Mesenchymal stem cell (in vitro differentiated cells and primary cell): ENCODE results near the gene ZSCAN26.
"Not testable (repeated sequence)": the region's sequence is repeated elsewhere in the genome, so short reads cannot be mapped to it uniquely, and the experiment has no call there.

Experiments
- DNase-seq: peaks from one replicate; pipeline ENCODE4 v3.0.0-alpha.2; 2013
- H2AFZ ChIP-seq: one replicate; pipeline ENCODE4 v1.6.1; 2013; ENCODE audit warnings: low read depth, mild to moderate bottlenecking, control low read depth, inconsistent platforms, low read length, moderate library complexity
- H2AK5ac ChIP-seq: 2 replicates; pipeline ENCODE4 v1.6.1; 2013; ENCODE audit warnings: low read length, moderate library complexity, mild to moderate bottlenecking, inconsistent platforms; ENCODE audit not compliant: severe bottlenecking
- H2BK120ac ChIP-seq: one replicate; pipeline ENCODE4 v1.6.1; 2013; ENCODE audit warnings: low read depth, mild to moderate bottlenecking, inconsistent platforms, low read length, moderate library complexity
- H2BK12ac ChIP-seq, 2 experiments: one replicate each; pipeline ENCODE4 v1.6.1; 2013; ENCODE audit warnings: inconsistent platforms in 2 of 2, low read length in 2 of 2, mild to moderate bottlenecking in 2 of 2, moderate library complexity in 2 of 2, control low read depth in 1 of 2
- H2BK15ac ChIP-seq: one replicate; pipeline ENCODE4 v1.6.1; 2013; ENCODE audit warnings: mild to moderate bottlenecking, low read depth, inconsistent platforms; ENCODE audit not compliant: poor library complexity, severe bottlenecking
- H2BK5ac ChIP-seq: 2 replicates; pipeline ENCODE4 v1.6.1; 2013; ENCODE audit warnings: low read depth, mild to moderate bottlenecking, low read length, control low read depth, inconsistent platforms; ENCODE audit not compliant: poor library complexity, severe bottlenecking
- H3K14ac ChIP-seq, 2 experiments: one replicate each; pipeline ENCODE4 v1.6.1; 2013; ENCODE audit warnings: inconsistent platforms in 2 of 2, low read length in 2 of 2, control low read depth in 1 of 2, mild to moderate bottlenecking in 1 of 2, moderate library complexity in 1 of 2
- H3K18ac ChIP-seq, 2 experiments: one replicate each; pipeline ENCODE4 v1.6.1; 2013; ENCODE audit warnings: inconsistent platforms in 2 of 2, low read length in 2 of 2, control low read depth in 1 of 2, low read depth in 1 of 2, mild to moderate bottlenecking in 1 of 2
- H3K23ac ChIP-seq, 2 experiments: one replicate each; pipeline ENCODE4 v1.6.1; 2013; ENCODE audit warnings: inconsistent platforms in 2 of 2, low read length in 2 of 2, mild to moderate bottlenecking in 2 of 2, moderate library complexity in 2 of 2, control low read depth in 1 of 2
- H3K27ac ChIP-seq: 2 replicates; pipeline ENCODE4 v1.5.1; 2013; ENCODE audit warnings: mild to moderate bottlenecking, moderate library complexity, low read length, control low read depth, inconsistent platforms; ENCODE audit not compliant: poor library complexity, severe bottlenecking
- H3K27me3 ChIP-seq, 2 experiments: 2 replicates each; pipeline versions ENCODE4 v1.6.1 to v1.7.0; 2013; ENCODE audit warnings: low read length in 2 of 2, mild to moderate bottlenecking in 2 of 2, moderate library complexity in 2 of 2, control low read depth in 1 of 2, inconsistent platforms in 1 of 2; ENCODE audit not compliant: control insufficient read depth in 1 of 2, insufficient read depth in 1 of 2
- H3K36me3 ChIP-seq, 2 experiments: 2 replicates each; pipeline versions ENCODE4 v1.6.1 to v1.7.0; 2013; ENCODE audit warnings: low read length in 2 of 2, control low read depth in 1 of 2, inconsistent platforms in 1 of 2, low read depth in 1 of 2, mild to moderate bottlenecking in 1 of 2; ENCODE audit not compliant: insufficient read depth in 2 of 2, control insufficient read depth in 1 of 2
- H3K4ac ChIP-seq, 2 experiments: one replicate each; pipeline ENCODE4 v1.6.1; 2013; ENCODE audit warnings: inconsistent platforms in 2 of 2, low read length in 2 of 2, mild to moderate bottlenecking in 2 of 2, moderate library complexity in 2 of 2, control low read depth in 1 of 2, low read depth in 1 of 2
- H3K4me1 ChIP-seq: 2 replicates; pipeline ENCODE4 v1.6.1; 2013; ENCODE audit warnings: low read depth, low read length, control low read depth; ENCODE audit not compliant: control insufficient read depth, insufficient read depth
- H3K4me2 ChIP-seq: 2 replicates; pipeline ENCODE4 v1.6.1; 2013; ENCODE audit warnings: low read length, mild to moderate bottlenecking, inconsistent platforms; ENCODE audit not compliant: poor library complexity, severe bottlenecking
- H3K4me3 ChIP-seq, 2 experiments: 2 replicates each; pipeline versions ENCODE4 v1.5.1 to v1.7.0; 2013; ENCODE audit warnings: low read length in 2 of 2, mild to moderate bottlenecking in 2 of 2, control low read depth in 1 of 2, low read depth in 1 of 2; ENCODE audit not compliant: insufficient read depth in 1 of 2
- H3K79me1 ChIP-seq: replicated peaks from 2 replicates; pipeline ENCODE4 v1.6.1; 2013; ENCODE audit warnings: mild to moderate bottlenecking, control low read depth, low read length, inconsistent platforms; ENCODE audit not compliant: poor library complexity, severe bottlenecking
- H3K9ac ChIP-seq: 2 replicates; pipeline ENCODE4 v1.7.0; 2013; ENCODE audit warnings: mild to moderate bottlenecking, low read length, moderate library complexity
- H3K9me3 ChIP-seq: 2 replicates; pipeline ENCODE4 v1.7.0; 2013; ENCODE audit warnings: mild to moderate bottlenecking, low read length; ENCODE audit not compliant: control insufficient read depth
- H4K8ac ChIP-seq: one replicate; pipeline ENCODE4 v1.6.1; 2013; ENCODE audit warnings: inconsistent platforms, mild to moderate bottlenecking, low read length, moderate library complexity
- H4K91ac ChIP-seq: one replicate; pipeline ENCODE4 v1.6.1; 2013; ENCODE audit warnings: mild to moderate bottlenecking, low read length, inconsistent platforms
- WGBS: methylation state at CpG from one replicate; pipeline ENCODE4 v1.1.7; 2013; ENCODE audit warnings: mixed read lengths; 5-methylcytosine and 5-hydroxymethylcytosine counted together

The ZSCAN26 gene

GRCh38 chr6:28317866-28318265, 50.9 kb downstream of the ZSCAN26 start:
- not testable (repeated sequence) for H3K79me1 ChIP-seq, H3K9me3 ChIP-seq, H2BK12ac ChIP-seq, H2BK15ac ChIP-seq, H3K27me3 ChIP-seq, H4K8ac ChIP-seq, H3K14ac ChIP-seq, H2BK5ac ChIP-seq, H3K23ac ChIP-seq, DNase-seq, H3K4me1 ChIP-seq, H3K27ac ChIP-seq, H3K4me3 ChIP-seq, H2AK5ac ChIP-seq, H3K4ac ChIP-seq, H4K91ac ChIP-seq, H3K18ac ChIP-seq, H3K4me2 ChIP-seq, H3K9ac ChIP-seq, H2AFZ ChIP-seq, H3K36me3 ChIP-seq, H2BK120ac ChIP-seq
- 86% methylated on average over 5 of the region's 8 CpGs for WGBS

GRCh38 chr6:28322661-28323060, 55.7 kb downstream of the ZSCAN26 start:
- H2BK5ac ChIP-seq: no peak overlapping the region
- no peaks in the 10 kb centered on the region for H3K4me1 ChIP-seq
- no peak overlapping the region for H3K9ac ChIP-seq
- H3K79me1 ChIP-seq: no peaks in the 10 kb centered on the region
- no peak overlapping the region for H2AK5ac ChIP-seq
- no peak overlapping the region for H3K14ac ChIP-seq
- H2BK12ac ChIP-seq: no peak overlapping the region
- no peak overlapping the region for H2AFZ ChIP-seq
- no peaks in the 10 kb centered on the region for H3K27me3 ChIP-seq
- no peak overlapping the region for H3K4me2 ChIP-seq
- no peak overlapping the region for H4K8ac ChIP-seq
- no peak overlapping the region for H3K23ac ChIP-seq
- 94% methylated on average over 3 of the region's 3 CpGs for WGBS
- peaks cover 6 to 15% of the 10 kb centered on the region in 2 experiments for H3K36me3 ChIP-seq
- no peak overlapping the region for H3K4me3 ChIP-seq
- no peak overlapping the region for H3K4ac ChIP-seq
- peaks cover 40% of the 10 kb centered on the region for H3K9me3 ChIP-seq
- no peak overlapping the region for H2BK15ac ChIP-seq
- no peak overlapping the region for H4K91ac ChIP-seq
- H2BK120ac ChIP-seq: no peak overlapping the region
- H3K18ac ChIP-seq: no peak overlapping the region
- H3K27ac ChIP-seq: no peak overlapping the region
- no peak for DNase-seq

- no peaks in the 10 kb centered on the region for H3K27me3 ChIP-seq
- H3K36me3 ChIP-seq: peaks cover 6 to 15% of the 10 kb centered on the region in 2 experiments
- no peak overlapping the region for H3K4me2 ChIP-seq
- no peak overlapping the region for H2BK120ac ChIP-seq
- H2BK15ac ChIP-seq: no peak overlapping the region
- H3K9me3 ChIP-seq: peaks cover 40% of the 10 kb centered on the region
- H2AK5ac ChIP-seq: no peak overlapping the region
- no peak overlapping the region for H4K8ac ChIP-seq
- no peak for DNase-seq
- H3K79me1 ChIP-seq: no peaks in the 10 kb centered on the region
- H2AFZ ChIP-seq: no peak overlapping the region
- no peak overlapping the region for H3K4me3 ChIP-seq
- H3K23ac ChIP-seq: no peak overlapping the region
- no peak overlapping the region for H3K4ac ChIP-seq
- no peak overlapping the region for H3K27ac ChIP-seq
- 100% methylated on average over 1 of the region's 1 CpG for WGBS
- H3K18ac ChIP-seq: no peak overlapping the region
- H3K9ac ChIP-seq: no peak overlapping the region
- H4K91ac ChIP-seq: no peak overlapping the region
- no peaks in the 10 kb centered on the region for H3K4me1 ChIP-seq
- no peak overlapping the region for H2BK5ac ChIP-seq
- H3K14ac ChIP-seq: no peak overlapping the region
- H2BK12ac ChIP-seq: no peak overlapping the region
Measured at GRCh38 chr6:28323813-28324424, 57.0 kb downstream of the ZSCAN26 start.

GRCh38 chr6:28326371-28326948, 59.5 kb downstream of the ZSCAN26 start:
- Histone ChIP-seq H4K8ac (no peak overlapping the region), H3K14ac (no peak overlapping the region), H3K4me2 (no peak overlapping the region), H2BK120ac (no peak overlapping the region), H3K23ac (no peak overlapping the region), H3K18ac (no peak overlapping the region), H3K4ac (no peak overlapping the region), H3K27ac (no peak overlapping the region), H3K4me1 (no peaks in the 10 kb centered on the region), H3K27me3 (no peaks in the 10 kb centered on the region), H3K79me1 (no peaks in the 10 kb centered on the region), H3K9ac (no peak overlapping the region), H3K36me3 (peaks cover 6 to 15% of the 10 kb centered on the region in 2 experiments), H2AK5ac (no peak overlapping the region), H3K9me3 (peaks cover 36% of the 10 kb centered on the region), H2BK5ac (no peak overlapping the region), H4K91ac (no peak overlapping the region), H2BK15ac (no peak overlapping the region), H2AFZ (no peak overlapping the region), H3K4me3 (peak overlapping the region in 1 of 2 experiments; percentile 1), H2BK12ac (no peak overlapping the region)
- DNase-seq: no peak
- WGBS: 88% methylated on average over 7 of the region's 7 CpGs
